ENCODE data around the gene IL22RA1. TPM values are rescaled to one million over a fixed set of nuclear protein-coding genes. Genes with fewer than 3 reads are reported as not detected.

IL22RA1 gene
- total RNA-seq, 2 experiments from 2014 or later, result 0.11 TPM; not detected in 1

DNA sequence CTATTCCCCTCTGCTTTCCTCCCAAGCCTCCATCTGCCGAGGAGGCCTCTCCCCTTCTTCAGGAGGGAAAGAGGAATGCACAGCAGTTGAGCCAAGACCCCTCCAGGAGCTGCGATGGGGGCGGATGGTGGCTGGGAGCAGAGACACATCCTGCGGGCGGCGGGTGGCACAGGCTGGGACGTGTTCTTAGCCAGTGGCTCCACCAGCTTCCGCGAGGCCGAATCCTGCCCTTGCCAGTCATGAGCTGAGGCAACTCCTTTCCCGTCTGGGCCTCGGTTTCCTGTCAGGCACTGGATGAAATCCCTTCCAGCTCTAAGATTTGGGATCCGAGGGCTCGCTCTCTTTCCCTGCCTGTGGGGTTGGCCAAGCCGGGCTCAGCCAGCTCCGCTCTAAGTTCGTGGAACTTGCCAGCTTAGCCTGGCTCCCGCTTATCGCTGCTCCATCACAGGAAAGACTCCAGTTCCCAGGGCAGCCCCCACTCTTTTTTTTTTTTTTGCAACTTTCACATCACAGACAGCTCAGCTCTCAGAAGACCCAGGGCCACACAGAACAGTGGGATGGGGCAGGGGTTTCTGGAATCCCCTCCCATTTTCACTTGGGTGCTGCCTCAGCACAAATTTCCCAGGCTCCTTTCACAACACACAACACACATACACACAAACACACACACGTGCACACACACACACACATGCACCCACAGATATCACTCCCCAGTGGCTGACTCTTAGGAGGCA is 31.5 kb downstream of the IL22RA1 start:
- Mint-ChIP-seq H3K27me3 (peaks cover 20% of the 10 kb centered on the region), H3K4me3 (no peak overlapping the region)

DNA sequence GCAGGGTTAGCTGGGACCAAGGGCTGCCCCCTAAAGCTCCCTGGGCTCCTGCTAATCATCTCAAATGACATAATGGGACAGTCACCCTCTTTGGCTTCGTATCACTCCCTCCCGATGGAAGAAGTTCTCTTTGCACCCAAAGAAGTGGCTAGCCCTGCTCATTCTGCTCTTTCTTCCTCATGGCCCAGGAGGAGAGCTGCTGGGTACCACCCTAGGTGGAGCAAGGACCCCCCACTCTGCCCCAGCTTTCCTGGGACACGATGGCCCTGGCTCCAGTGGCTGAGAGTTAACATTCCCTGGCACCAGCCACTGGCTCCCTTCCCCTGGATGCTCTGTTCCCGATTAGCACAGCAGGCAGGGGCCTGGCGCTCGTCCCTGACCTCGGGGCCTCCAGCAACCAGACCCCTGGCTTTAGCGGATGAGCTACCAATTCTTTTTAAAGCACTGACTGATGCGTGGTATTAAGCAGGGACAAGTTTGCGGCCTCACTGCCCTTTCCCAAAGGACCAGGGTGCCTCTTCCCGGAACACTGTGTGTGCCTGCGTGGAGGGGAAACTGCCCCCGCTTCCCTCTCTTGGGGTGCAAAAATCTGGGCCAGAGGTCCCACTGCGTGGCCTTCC is 32.2 kb downstream of the IL22RA1 start:
- Mint-ChIP-seq H3K27ac (no peak overlapping the region), H3K27me3 (peaks cover 17% of the 10 kb centered on the region), H3K36me3 (no peaks in the 10 kb centered on the region), H3K4me3 (no peak overlapping the region), H3K4me1 (peaks cover 5% of the 10 kb centered on the region), H3K9me3 (no peaks in the 10 kb centered on the region)
- no peak for ATAC-seq (ENCODE audit: low read depth)
- POLR2A ChIA-PET, result no interaction called here
- DNase-seq, result no peak

More for the DNA sequence above, 31.5 kb downstream of the IL22RA1 start:
- no peak overlapping the region for H3K27ac Mint-ChIP-seq
- H3K36me3 Mint-ChIP-seq, result no peaks in the 10 kb centered on the region
- ATAC-seq (ENCODE audit: low read depth) (no peak), DNase-seq (no peak)
- H3K9me3 Mint-ChIP-seq, result no peaks in the 10 kb centered on the region
- peaks cover 5% of the 10 kb centered on the region for H3K4me1 Mint-ChIP-seq
- POLR2A ChIA-PET, result no interaction called here

- Mint-ChIP-seq H3K4me3 (no peak overlapping the region), H3K27me3 (peaks cover 17% of the 10 kb centered on the region), H3K27ac (no peak overlapping the region), H3K4me1 (peaks cover 5% of the 10 kb centered on the region), H3K36me3 (no peaks in the 10 kb centered on the region), H3K9me3 (no peaks in the 10 kb centered on the region)
- POLR2A ChIA-PET, result no interaction called here
- DNase-seq, result no peak
- no peak for ATAC-seq (ENCODE audit: low read depth)
These were observed 33.1 kb downstream of the IL22RA1 start for GRCh38 chr1:24109686-24110475.

DNA sequence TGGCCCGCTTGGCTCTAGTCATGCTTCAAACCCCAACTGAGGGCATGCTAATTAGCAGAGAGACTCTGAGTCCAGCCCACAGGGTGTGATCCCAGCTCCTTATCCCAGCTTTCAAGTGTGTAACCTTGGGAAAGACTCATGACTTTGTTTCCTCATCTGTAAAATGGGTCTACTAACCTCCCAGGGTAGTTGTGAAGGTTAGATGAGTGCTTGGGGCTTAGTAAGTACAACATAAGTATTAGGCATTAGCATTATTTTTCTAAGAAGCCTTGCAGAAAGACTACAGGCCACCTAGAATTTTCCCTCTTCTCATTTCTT is 33.8 kb downstream of the IL22RA1 start:
- DNase-seq (no peak), ATAC-seq (ENCODE audit: low read depth) (no peak)
- H3K36me3 Mint-ChIP-seq, result no peaks in the 10 kb centered on the region
- no peaks in the 10 kb centered on the region for H3K9me3 Mint-ChIP-seq
- H3K4me3 Mint-ChIP-seq, result no peak overlapping the region
- H3K27me3 Mint-ChIP-seq, result peaks cover 17% of the 10 kb centered on the region
- H3K27ac Mint-ChIP-seq, result no peak overlapping the region
- peaks cover 7% of the 10 kb centered on the region for H3K4me1 Mint-ChIP-seq
- POLR2A ChIA-PET, result no interaction called here

DNA sequence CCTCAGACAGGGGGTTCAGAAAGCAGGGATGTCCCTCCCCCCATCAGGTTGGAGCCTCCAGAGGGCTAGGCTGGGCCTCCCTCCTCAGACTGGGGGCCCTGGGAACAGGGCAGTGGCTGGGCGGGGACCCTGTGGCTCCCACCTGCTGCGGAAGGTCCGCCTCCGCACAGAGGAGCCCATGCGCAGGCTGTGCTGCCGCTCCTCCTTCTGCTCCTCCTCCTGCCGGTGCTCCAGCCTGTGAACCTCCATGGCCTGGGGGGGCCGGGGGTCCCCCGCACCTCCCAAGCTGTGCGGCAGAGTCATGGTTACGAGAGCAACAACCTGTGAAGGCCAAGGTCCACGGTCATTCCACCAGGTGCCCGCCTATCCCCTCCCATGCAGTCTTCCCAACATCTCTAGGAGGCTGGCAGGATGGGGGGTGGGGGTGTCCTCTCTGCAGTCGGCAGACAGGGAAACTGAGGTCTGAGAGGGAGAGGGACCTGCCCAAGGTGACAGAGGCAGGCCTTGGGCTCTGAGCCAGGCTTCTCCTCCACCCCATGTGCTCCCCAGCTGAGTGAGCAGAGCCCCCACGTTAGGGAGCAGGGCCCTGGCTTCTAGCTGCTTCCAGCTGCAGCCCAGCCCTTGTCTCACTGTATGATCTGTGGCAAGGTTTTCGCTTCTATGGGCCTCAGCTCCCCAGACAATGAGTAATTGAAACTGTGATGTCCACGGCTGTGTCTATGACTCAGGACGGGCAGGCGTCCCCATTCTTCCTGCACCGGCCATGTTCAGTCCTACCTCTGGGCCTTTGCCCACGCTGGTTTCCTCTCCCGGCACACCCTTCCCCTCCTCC is 34.4 kb downstream of the IL22RA1 start:
- Mint-ChIP-seq H3K27ac (no peak overlapping the region), H3K9me3 (no peaks in the 10 kb centered on the region), H3K4me1 (peaks cover 9% of the 10 kb centered on the region), H3K27me3 (peaks cover 15% of the 10 kb centered on the region), H3K4me3 (no peak overlapping the region), H3K36me3 (no peaks in the 10 kb centered on the region)
- DNase-seq (no peak), ATAC-seq (ENCODE audit: low read depth) (no peak)
- POLR2A ChIA-PET, result no interaction called here

DNA sequence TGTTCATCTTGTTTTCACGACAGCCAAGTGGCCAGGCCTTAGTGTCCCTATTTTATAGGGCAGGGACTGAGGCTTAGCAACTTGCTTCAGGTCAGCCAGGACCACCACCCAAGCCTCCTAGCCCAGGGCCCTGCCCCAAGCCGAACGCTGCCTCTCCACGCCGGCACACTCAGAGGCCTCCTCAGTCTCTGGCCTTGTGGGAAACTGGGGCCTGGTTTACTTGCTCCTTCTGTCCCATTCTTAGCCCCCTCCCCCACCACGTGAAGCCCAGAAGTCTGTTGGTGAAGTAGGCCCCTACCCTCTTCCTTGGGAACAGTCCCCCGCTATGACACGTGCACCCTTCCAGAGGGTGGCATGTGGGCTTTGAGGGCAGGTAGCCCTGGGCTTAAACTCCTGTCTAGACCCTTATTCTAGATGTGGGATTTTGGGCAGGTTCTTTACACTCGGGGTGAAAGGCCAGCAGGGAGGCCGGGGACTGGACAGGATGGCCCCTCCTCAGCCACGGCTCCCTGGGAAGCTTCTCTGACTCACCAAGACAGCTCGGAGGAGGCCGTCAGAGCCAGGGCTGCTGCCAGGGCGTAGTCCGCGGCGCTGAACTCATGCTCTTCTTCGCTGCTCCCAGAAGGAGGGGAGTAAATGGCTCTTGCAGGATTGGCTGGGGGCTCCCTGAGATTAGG is 35.3 kb downstream of the IL22RA1 start:
- DNase-seq, result no peak
- Mint-ChIP-seq H3K36me3 (no peaks in the 10 kb centered on the region), H3K9me3 (no peaks in the 10 kb centered on the region), H3K4me3 (no peak overlapping the region), H3K27me3 (peaks cover 11% of the 10 kb centered on the region), H3K4me1 (peaks cover 7% of the 10 kb centered on the region), H3K27ac (no peak overlapping the region)
- POLR2A ChIA-PET, result no interaction called here
- no peak for ATAC-seq (ENCODE audit: low read depth)

GRCh38 chr1:24105368-24106160 is 37.4 kb downstream of the IL22RA1 start:
- POLR2A ChIA-PET, result interaction anchor here (0.5 kb wide), 1 partner anchor 47 kb away, joined by 3 read pairs; no protein-coding TSS in a partner anchor
- Mint-ChIP-seq H3K36me3 (no peaks in the 10 kb centered on the region), H3K4me3 (no peak overlapping the region), H3K4me1 (peaks cover 3% of the 10 kb centered on the region), H3K27me3 (no peaks in the 10 kb centered on the region), H3K9me3 (no peaks in the 10 kb centered on the region), H3K27ac (no peak overlapping the region)
- ATAC-seq (ENCODE audit: low read depth) (no peak), DNase-seq (no peak)

- DNase-seq (no peak), ATAC-seq (ENCODE audit: low read depth) (no peak)
- no peaks in the 10 kb centered on the region for H3K9me3 Mint-ChIP-seq
- H3K36me3 Mint-ChIP-seq, result no peaks in the 10 kb centered on the region
- peaks cover 3% of the 10 kb centered on the region for H3K4me1 Mint-ChIP-seq
- H3K4me3 Mint-ChIP-seq, result no peak overlapping the region
- POLR2A ChIA-PET, result interaction anchor here (0.5 kb wide), 1 partner anchor 47 kb away, joined by 3 read pairs; no protein-coding TSS in a partner anchor
- no peaks in the 10 kb centered on the region for H3K27me3 Mint-ChIP-seq
- H3K27ac Mint-ChIP-seq, result no peak overlapping the region
These were observed 38.1 kb downstream of the IL22RA1 start for GRCh38 chr1:24104854-24105253.

DNA sequence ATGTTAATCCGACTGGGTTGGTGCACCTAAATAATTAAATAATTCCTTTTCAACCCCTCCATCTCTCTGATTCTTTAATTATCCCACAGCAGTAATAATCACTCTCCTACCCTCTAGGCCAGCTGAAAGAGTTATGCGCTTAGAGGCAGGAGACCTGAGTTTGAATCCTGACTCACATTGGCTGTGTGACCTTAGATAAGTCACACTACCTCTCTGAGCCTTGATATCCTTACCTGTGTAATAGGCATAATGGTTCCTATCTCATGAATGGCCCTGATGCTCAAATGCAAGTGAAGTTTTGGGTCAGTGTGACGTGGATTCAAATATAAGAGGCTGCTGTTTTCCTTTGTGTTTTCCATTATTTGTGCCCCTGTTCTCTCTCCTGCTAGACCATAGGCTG is 39.1 kb downstream of the IL22RA1 start:
- no peak overlapping the region for H3K4me3 Mint-ChIP-seq

GRCh38 chr1:24103408-24103807 is 39.5 kb downstream of the IL22RA1 start:
- POLR2A ChIA-PET, result no interaction called here
- ATAC-seq (ENCODE audit: low read depth) (no peak), DNase-seq (no peak)
- no peak overlapping the region for H3K4me3 Mint-ChIP-seq
- H3K4me1 Mint-ChIP-seq, result peaks cover 3% of the 10 kb centered on the region
- no peak overlapping the region for H3K27ac Mint-ChIP-seq
- H3K9me3 Mint-ChIP-seq, result no peaks in the 10 kb centered on the region
- H3K27me3 Mint-ChIP-seq, result no peaks in the 10 kb centered on the region
- no peaks in the 10 kb centered on the region for H3K36me3 Mint-ChIP-seq

More for the DNA sequence above, 39.1 kb downstream of the IL22RA1 start:
- POLR2A ChIA-PET, result no interaction called here
- Mint-ChIP-seq H3K27ac (no peak overlapping the region), H3K27me3 (no peaks in the 10 kb centered on the region), H3K4me1 (peaks cover 3% of the 10 kb centered on the region), H3K36me3 (no peaks in the 10 kb centered on the region), H3K9me3 (no peaks in the 10 kb centered on the region)
- no peak for DNase-seq
- no peak for ATAC-seq (ENCODE audit: low read depth)

DNA sequence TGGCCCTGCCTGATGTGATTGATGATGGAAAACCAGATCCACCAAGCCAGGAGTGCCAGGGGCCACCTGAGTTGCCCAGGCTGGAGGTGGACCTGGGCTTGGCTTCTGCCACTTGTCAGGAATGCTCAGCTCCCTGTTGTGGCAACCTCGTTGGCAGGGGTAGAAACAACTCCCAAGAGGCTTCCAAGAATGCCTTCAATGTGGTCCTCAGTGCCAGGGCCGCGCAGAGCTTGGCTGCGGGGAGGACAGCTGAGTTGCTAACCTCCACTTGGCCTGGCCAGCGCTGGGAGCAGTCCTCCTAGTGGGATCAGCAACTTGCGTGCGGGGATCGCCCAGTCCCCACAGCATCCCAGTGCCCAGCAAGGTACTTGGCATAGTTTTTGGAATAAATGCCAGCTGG is 40.0 kb downstream of the IL22RA1 start:
- POLR2A ChIA-PET, result no interaction called here
- H3K27ac Mint-ChIP-seq, result no peak overlapping the region
- peaks cover 3% of the 10 kb centered on the region for H3K4me1 Mint-ChIP-seq
- no peaks in the 10 kb centered on the region for H3K27me3 Mint-ChIP-seq
- no peak for ATAC-seq (ENCODE audit: low read depth)
- no peaks in the 10 kb centered on the region for H3K9me3 Mint-ChIP-seq
- H3K4me3 Mint-ChIP-seq, result no peak overlapping the region
- no peaks in the 10 kb centered on the region for H3K36me3 Mint-ChIP-seq
- DNase-seq, result no peak

GRCh38 chr1:24101796-24102586 is 40.9 kb downstream of the IL22RA1 start:
- ATAC-seq (ENCODE audit: low read depth), result no peak
- H3K4me3 Mint-ChIP-seq, result no peak overlapping the region
- H3K36me3 Mint-ChIP-seq, result no peaks in the 10 kb centered on the region
- H3K27me3 Mint-ChIP-seq, result no peaks in the 10 kb centered on the region
- no peak overlapping the region for H3K27ac Mint-ChIP-seq
- POLR2A ChIA-PET, result no interaction called here
- H3K9me3 Mint-ChIP-seq, result no peaks in the 10 kb centered on the region
- peaks cover 3% of the 10 kb centered on the region for H3K4me1 Mint-ChIP-seq
- DNase-seq, result no peak

Data from activated naive CD8-positive, alpha-beta T cell treated with anti-CD3 and anti-CD28 coated beads, Interleukin-2, amount 10 ng/mL, durations not matched to agents 7 days and 5 days (primary cell).